GM18526 (cell line): ENCODE data around the gene CSN1S1.

ENCODE experiments used
- POLR2A ChIP-seq: IDR thresholded peaks from 3 replicates; pipeline ENCODE4 v1.6.1; 2011; ENCODE audit not compliant: insufficient read length; ENCODE audit errors: extremely low read depth

CSN1S1 gene

DNA sequence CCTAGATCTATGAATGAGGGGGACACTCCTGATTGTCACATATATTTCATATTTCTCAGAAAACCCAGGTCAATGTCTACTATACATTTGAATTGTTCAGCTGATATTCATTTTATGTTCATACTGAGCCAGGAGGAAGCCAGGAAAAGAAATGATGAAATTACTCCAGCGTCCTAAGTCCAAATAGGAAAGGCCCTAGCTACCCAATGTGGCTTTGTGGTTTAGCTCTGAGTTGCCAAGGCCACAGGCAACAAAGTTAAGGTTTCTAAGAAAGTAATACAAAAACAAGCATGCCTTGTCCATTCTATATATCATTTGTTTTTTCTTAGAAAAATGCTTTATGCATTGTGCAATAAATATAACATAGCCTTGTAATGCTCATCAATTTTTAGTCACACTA lies 39.2 kb downstream of the CSN1S1 start:
- no peak for TF ChIP-seq POLR2A

DNA sequence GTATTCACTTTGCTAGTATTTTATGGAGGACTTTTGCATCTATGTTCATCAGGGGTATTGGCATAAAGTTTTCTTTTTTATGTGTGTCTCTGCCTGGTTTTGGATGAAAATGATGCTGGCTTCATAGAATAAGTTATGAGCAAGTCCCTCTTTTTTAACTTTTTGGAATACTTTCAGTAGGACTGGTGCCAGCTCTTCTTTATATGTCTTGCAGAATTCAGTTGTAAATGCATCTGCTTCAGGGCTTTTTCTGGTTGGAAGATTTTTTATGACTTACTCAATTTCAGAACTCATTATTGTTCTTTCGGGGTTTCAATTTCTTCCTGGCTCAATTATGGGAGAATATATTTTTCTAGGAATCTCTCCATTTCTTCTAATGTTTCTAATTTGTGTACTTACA lies 43.8 kb downstream of the CSN1S1 start:
- TF ChIP-seq POLR2A, result no peak

DNA sequence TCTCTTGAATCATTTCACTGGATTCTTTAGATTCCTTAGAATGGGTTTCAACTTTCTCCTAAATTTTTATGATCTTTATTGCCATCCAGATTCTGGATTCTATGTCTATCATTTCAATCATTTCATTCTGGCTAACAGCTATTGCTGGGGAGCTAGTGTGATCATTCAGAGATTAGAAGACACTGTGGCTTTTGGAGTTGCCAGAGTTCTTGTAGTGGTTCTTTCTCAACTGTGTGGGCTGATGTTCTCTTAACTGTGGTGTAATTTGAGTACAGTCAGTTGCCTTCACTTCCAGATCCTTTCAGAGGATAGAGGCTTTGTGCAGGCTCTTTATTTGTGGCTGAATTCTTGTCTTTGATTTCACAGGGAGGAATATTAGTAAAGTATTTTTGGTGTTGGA lies 46.7 kb downstream of the CSN1S1 start:
- no peak for TF ChIP-seq POLR2A

DNA sequence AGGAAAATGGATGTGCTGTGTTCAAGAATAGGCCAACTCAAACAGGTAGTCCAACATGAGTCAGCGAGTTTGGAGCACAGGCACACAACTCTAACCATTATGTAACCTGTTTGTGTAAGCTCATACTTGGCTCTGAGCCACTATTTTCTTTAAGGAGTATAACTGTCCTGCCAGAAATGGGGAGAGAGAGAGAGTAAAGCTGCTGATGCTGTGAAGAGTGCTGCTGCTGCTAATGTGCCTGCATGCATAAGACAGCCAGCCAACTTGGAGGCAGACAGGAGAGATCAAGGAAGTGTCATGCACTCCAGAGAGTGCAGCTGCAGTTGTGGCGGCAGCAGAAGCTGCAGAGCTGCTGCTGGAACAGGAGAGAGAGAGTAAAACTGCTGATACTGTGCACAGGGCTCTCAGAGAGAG lies 53.2 kb downstream of the CSN1S1 start:
- no peak for TF ChIP-seq POLR2A

DNA sequence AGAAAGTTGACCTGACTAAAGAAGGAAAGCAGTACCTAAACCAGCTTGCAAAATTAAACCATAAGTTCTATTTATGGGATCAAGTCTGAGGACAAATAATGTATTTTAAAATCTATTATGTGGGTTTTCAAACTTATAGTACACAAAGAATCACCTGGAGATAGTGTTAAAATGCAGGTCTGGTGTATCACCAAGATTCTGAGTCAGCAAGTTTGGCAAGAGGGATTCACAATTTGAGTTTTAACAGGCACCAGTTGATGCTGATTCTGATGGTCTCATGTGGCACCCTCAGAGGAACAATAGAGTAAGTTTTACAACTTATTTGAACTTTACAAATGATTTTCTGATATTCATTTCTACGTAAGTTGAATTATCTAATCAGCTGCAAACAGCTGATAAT lies 55.8 kb downstream of the CSN1S1 start:
- no peak for TF ChIP-seq POLR2A

DNA sequence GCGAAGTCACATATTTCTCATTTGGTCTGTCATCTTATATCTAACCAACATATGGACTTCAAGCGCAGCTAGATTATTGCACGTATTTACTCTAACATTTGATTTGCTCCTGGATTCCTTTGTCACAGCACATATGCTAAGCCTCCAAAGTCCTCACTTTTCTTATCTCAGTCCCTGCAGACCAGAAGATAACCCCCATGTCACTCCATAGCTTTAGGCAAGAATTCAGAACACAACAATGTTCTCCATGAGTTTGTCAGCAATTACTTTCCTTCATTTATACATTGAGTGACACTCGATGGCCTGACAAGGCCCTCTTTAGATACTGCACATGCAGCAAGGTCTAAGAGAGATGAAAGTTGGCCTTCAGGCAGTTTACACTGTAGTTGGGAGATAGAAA lies 60.1 kb downstream of the CSN1S1 start:
- no peak for TF ChIP-seq POLR2A

DNA sequence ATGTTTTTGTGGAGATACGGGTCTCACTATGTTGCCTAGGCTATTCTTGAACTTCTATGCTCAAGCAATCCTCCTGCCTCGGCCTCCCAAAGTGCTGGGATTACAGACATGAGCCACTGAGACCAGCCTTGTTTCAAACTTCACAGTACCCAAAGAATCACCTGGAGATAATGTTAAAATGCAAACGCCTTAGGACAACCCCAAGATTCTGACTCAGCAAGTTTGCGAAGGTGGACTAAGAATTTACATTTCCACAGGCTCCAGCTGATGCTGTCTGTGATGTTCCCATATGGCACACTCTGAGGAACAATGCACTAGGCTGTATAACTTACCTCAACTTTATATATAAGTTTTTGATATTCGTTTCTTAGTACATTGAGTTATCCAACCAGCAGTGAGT lies 63.9 kb downstream of the CSN1S1 start:
- no peak for TF ChIP-seq POLR2A

DNA sequence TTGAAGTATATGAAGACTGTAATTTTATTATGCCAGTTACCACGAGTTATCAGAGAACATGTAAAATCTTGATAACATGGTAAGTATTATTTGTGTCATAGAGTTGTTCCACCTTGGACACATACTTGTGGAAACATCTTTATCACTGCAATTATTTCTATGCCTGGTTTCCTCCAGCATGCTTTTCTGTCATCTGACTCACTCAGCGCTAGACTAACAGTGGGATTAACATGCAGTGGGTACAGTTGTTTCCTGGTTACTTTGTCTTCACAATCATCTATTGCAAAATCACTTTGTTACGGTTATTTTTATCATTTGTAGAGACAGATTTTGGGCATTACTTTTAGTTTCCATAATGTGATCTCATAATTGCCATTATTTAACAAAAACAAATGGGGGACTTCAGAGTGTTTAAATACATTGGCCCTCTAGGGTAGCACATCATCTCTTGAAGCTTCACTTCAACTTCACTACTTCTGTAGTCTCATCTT lies 64.7 kb downstream of the CSN1S1 start, which contains the start of gene STATH:
Gene STATH (plus strand): TSS at position 441 of the 491 bp plus-strand sequence. CDS start 2,472 bp downstream, outside the sequence.
- no peak for TF ChIP-seq POLR2A
